OCI-LY7 (cell line): Measurements from ENCODE around the gene MED14. TPM values are rescaled to one million over a fixed set of nuclear protein-coding genes. Genes with fewer than 3 reads are reported as not detected.

Experiments
- BruUV-seq: library from RNA; stranded (reverse); fragments of 400-500 nt; replicated peaks from 2 replicates; lab custom pipeline; 2021; lab: Mats Ljungman, UMichigan
- CTCF ChIA-PET: fragments of 300-600 bp; sonication (Branson Sonifier 250); formaldehyde crosslinking; loops from one replicate; lab custom pipeline; 2022; ENCODE audit warnings: antibody characterized with exemption; ENCODE audit not compliant: unreplicated experiment; lab: Charles Lee
- POLR2A ChIA-PET: fragments of 300-600 bp; sonication (Branson Sonifier 250); formaldehyde crosslinking; loops from one replicate; lab custom pipeline; 2022; ENCODE audit warnings: antibody characterized with exemption; lab: Charles Lee
- DNase-seq: peaks from one replicate; pipeline ENCODE4 v3.0.0-alpha.2; 2015; ENCODE audit warnings: low spot score
- H2AFZ ChIP-seq: fragments of 200-600 bp; sonication (generic), shearing (Covaris generic); 2 replicates; pipeline ENCODE4 v1.6.1; 2014; ENCODE audit warnings: mild to moderate bottlenecking, antibody characterized with exemption, low read length, moderate library complexity
- H3K27ac ChIP-seq: fragments of 200-600 bp; sonication (generic); 2 replicates; pipeline ENCODE4 v1.5.1; 2014; ENCODE audit warnings: mixed run types, low read depth, mild to moderate bottlenecking, moderate library complexity, low read length, inconsistent platforms; ENCODE audit not compliant: poor library complexity, severe bottlenecking
- H3K36me3 ChIP-seq: fragments of 200-600 bp; sonication (generic); 2 replicates; pipeline ENCODE4 v1.6.1; 2014; ENCODE audit warnings: mild to moderate bottlenecking, antibody characterized with exemption, low read length, moderate library complexity, mixed read lengths; ENCODE audit not compliant: insufficient read depth
- H3K4me1 ChIP-seq: fragments of 200-600 bp; sonication (generic); 2 replicates; pipeline ENCODE4 v1.5.1; 2014; ENCODE audit warnings: mild to moderate bottlenecking, low read length; ENCODE audit not compliant: insufficient read depth, poor library complexity, severe bottlenecking
- H3K4me2 ChIP-seq: fragments of 200-600 bp; sonication (generic); 2 replicates; pipeline ENCODE4 v1.6.1; 2014; ENCODE audit warnings: mild to moderate bottlenecking, low read length
- H3K4me3 ChIP-seq: fragments of 200-600 bp; sonication (generic); 2 replicates; pipeline ENCODE4 v1.5.1; 2014; ENCODE audit warnings: mild to moderate bottlenecking, low read depth, low read length; ENCODE audit not compliant: poor library complexity, severe bottlenecking
- H3K79me2 ChIP-seq: fragments of 200-600 bp; sonication (generic); 2 replicates; pipeline ENCODE4 v1.6.1; 2016; ENCODE audit warnings: low read depth, mild to moderate bottlenecking, low read length, moderate library complexity, mixed read lengths; ENCODE audit not compliant: insufficient read depth
- H3K9me2 ChIP-seq: fragments of 200-600 bp; sonication (generic); 2 replicates; pipeline ENCODE4 v1.6.1; 2016; ENCODE audit warnings: mild to moderate bottlenecking, low read length, mixed read lengths; ENCODE audit not compliant: insufficient read depth
- H3K9me3 ChIP-seq: fragments of 200-600 bp; sonication (generic); 2 replicates; pipeline ENCODE4 v1.6.1; 2014; ENCODE audit warnings: mild to moderate bottlenecking, mixed run types, low read length, mixed read lengths
- H4K20me1 ChIP-seq: fragments of 200-600 bp; sonication (generic); 2 replicates; pipeline ENCODE4 v1.6.1; 2014; ENCODE audit warnings: mild to moderate bottlenecking, antibody characterized with exemption, low read length, moderate library complexity, mixed read lengths; ENCODE audit not compliant: insufficient read depth
- EZH2phosphoT487 ChIP-seq: fragments of 200-600 bp; sonication (generic); IDR thresholded peaks from 2 replicates; pipeline ENCODE4 v1.6.1; 2018; ENCODE audit warnings: low read depth, borderline replicate concordance, mild to moderate bottlenecking, mixed run types, antibody characterized with exemption, low read length, moderate library complexity, mixed read lengths
- intact Hi-C: fragments of 100-400 bp; cut with micrococcal nuclease; formaldehyde crosslinking; loops from one replicate; pipeline ENCODE4 v1.10.0; 2022; ENCODE audit not compliant: unreplicated experiment
- total RNA-seq, 2 experiments: library from RNA; depleted of rRNA in 1 of 2; stranded (reverse); fragments of >200 nt in 1 of 2; shearing (Covaris generic) in 1 of 2; gene quantifications; 2 replicates each; pipeline ENCODE4 v1.2.3, GENCODE V29; 2014 to 2022
- TF ChIP-seq, protein P1 (sequence below): fragments of 200-600 bp; sonication (generic); conservative IDR thresholded peaks from 2 replicates; pipeline ENCODE4 v1.5.1; 2014; ENCODE audit warnings: mild to moderate bottlenecking, antibody characterized with exemption, low read length, moderate library complexity, mixed read lengths

Gene MED14
- total RNA-seq, 2 experiments from 2014 or later, result 28.1 to 57.0 TPM

DNA sequence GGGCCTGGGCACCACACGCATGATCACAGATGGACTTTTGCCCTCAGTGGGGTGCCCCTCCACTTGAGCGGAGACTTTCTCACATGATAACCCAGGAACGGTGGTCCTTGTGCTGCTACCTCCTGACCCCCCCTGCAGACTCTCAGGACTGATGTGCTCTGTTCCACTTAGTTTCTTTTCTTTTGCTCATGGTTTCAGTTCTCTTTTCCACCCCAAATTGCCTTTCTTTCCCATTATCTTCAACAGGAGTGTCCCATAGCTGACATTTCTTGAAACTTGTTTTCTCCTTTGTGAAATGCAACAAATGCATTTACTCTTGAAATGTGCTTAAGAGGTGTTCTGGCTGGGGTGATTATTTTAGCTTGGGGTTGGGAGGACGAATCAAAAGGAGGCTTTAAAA is 103.1 kb downstream of the MED14 start:
- H2AFZ ChIP-seq, result no peak overlapping the region
- no peak overlapping the region for H3K27ac ChIP-seq
- H3K4me2 ChIP-seq, result no peak overlapping the region
- CTCF ChIA-PET, result no interaction called here
- H3K9me3 ChIP-seq, result no peaks in the 10 kb centered on the region
- H4K20me1 ChIP-seq, result no peaks in the 10 kb centered on the region
- H3K4me3 ChIP-seq, result no peak overlapping the region
- peaks cover 87% of the 10 kb centered on the region for H3K36me3 ChIP-seq
- H3K9me2 ChIP-seq, result no peaks in the 10 kb centered on the region
- no peaks in the 10 kb centered on the region for H3K79me2 ChIP-seq
- no TSS peak for BruUV-seq
- intact Hi-C loops, result no loop called here
- TF ChIP-seq, protein P1, sequence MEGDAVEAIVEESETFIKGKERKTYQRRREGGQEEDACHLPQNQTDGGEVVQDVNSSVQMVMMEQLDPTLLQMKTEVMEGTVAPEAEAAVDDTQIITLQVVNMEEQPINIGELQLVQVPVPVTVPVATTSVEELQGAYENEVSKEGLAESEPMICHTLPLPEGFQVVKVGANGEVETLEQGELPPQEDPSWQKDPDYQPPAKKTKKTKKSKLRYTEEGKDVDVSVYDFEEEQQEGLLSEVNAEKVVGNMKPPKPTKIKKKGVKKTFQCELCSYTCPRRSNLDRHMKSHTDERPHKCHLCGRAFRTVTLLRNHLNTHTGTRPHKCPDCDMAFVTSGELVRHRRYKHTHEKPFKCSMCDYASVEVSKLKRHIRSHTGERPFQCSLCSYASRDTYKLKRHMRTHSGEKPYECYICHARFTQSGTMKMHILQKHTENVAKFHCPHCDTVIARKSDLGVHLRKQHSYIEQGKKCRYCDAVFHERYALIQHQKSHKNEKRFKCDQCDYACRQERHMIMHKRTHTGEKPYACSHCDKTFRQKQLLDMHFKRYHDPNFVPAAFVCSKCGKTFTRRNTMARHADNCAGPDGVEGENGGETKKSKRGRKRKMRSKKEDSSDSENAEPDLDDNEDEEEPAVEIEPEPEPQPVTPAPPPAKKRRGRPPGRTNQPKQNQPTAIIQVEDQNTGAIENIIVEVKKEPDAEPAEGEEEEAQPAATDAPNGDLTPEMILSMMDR, result no peak
- no peak for TF ChIP-seq EZH2phosphoT487
- no peak for DNase-seq
- H3K4me1 ChIP-seq, result peaks cover 6% of the 10 kb centered on the region
- POLR2A ChIA-PET, result interaction anchor here (0.6 to 1.6 kb wide), 2 partner anchors 11 to 655 kb away, joined by 3 to 5 read pairs; no protein-coding TSS in a partner anchor

DNA sequence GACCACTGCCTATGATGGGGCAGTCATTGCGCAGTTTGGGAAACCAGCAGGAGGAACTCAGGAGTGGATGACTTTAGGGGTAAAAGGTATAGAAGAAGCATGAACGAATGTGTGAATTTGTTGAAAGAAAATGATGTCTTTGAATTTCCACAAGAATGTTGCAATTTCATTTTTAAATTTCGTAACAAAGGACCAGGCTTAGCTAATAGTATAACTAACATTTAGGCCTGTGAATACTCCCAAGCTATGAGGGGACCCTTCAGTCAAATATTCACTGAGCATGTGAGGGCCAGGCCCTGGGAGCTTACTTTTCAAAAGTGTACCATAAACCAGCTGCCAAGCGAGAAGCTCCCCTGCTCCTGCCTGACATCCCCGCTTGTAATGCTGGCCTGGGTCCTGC is 106.8 kb downstream of the MED14 start:
- no peak overlapping the region for H2AFZ ChIP-seq
- H3K4me2 ChIP-seq, result no peak overlapping the region
- peaks cover 56% of the 10 kb centered on the region for H3K36me3 ChIP-seq
- no peaks in the 10 kb centered on the region for H3K9me2 ChIP-seq
- CTCF ChIA-PET, result no interaction called here
- no peaks in the 10 kb centered on the region for H3K79me2 ChIP-seq
- no TSS peak for BruUV-seq
- H3K4me3 ChIP-seq, result no peak overlapping the region
- peaks cover 6% of the 10 kb centered on the region for H3K4me1 ChIP-seq
- no peaks in the 10 kb centered on the region for H3K9me3 ChIP-seq
- POLR2A ChIA-PET, result no interaction called here
- H3K27ac ChIP-seq, result no peak overlapping the region
- intact Hi-C loops, result no loop called here
- no peak for TF ChIP-seq EZH2phosphoT487
- TF ChIP-seq, protein P1, result no peak
- no peaks in the 10 kb centered on the region for H4K20me1 ChIP-seq
- no peak for DNase-seq

DNA sequence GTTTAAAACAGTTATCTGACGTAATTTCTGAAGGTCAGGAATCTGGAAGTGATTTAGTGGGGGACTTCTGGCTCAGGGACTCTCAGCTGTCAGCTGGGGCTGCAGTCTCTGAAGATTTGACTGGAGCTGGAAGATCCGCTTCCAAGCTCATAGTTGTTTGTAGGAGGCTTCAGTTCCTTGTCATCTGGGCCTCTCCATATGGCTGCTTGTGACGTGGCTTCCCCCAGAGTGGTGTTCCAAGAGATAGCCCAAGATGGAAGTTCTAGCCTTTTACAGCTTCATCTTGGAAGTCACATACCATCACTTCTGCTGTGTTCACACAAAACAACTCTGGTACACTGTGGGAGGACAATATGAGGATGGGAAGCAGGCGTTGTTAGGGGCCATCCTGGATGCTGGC is 110.0 kb downstream of the MED14 start:
- no TSS peak for BruUV-seq
- CTCF ChIA-PET, result no interaction called here

More for the DNA sequence above, 110.0 kb downstream of the MED14 start:
- Histone ChIP-seq H3K79me2 (no peaks in the 10 kb centered on the region), H4K20me1 (no peaks in the 10 kb centered on the region), H3K9me3 (no peaks in the 10 kb centered on the region), H3K9me2 (no peaks in the 10 kb centered on the region), H3K4me1 (no peaks in the 10 kb centered on the region), H3K4me3 (no peak overlapping the region), H3K4me2 (no peak overlapping the region), H3K36me3 (peaks cover 30% of the 10 kb centered on the region), H3K27ac (no peak overlapping the region), H2AFZ (no peak overlapping the region)
- no peak for TF ChIP-seq EZH2phosphoT487
- TF ChIP-seq, protein P1, result no peak
- intact Hi-C loops, result no loop called here
- POLR2A ChIA-PET, result interaction anchor here (0.7 kb wide), 1 partner anchor 21 kb away, joined by 3 read pairs; no protein-coding TSS in a partner anchor
- no peak for DNase-seq
